ENCODE data around the gene DLK1. TPM values are rescaled to one million over a fixed set of nuclear protein-coding genes. Genes with fewer than 3 reads are reported as not detected.

Gene DLK1
- total RNA-seq, 1 donor, result 0.09 TPM

DNA sequence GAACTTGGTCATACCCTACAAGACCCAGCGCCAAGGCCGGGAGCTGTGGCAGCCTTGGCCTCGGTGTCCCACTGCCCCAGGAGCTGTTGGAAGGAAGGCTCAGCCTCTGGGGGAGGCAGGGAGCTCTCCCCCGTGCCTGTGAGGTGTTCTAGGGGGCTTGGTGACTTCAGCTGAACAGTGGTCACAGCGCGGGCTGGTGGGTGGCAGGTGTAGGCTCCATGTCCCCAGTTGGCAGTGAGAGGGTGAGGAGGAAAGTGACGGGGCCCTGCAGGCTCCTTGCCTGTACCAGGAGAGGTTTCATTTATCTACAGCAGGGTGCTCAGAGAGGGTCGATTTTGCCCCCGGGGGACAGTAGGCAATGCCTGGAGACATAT, 47.5 kb downstream of the DLK1 start:
- no peak overlapping the region for H3K4me3 ChIP-seq (ENCODE audit: low read depth, low read length)
- TF ChIP-seq, protein P1, sequence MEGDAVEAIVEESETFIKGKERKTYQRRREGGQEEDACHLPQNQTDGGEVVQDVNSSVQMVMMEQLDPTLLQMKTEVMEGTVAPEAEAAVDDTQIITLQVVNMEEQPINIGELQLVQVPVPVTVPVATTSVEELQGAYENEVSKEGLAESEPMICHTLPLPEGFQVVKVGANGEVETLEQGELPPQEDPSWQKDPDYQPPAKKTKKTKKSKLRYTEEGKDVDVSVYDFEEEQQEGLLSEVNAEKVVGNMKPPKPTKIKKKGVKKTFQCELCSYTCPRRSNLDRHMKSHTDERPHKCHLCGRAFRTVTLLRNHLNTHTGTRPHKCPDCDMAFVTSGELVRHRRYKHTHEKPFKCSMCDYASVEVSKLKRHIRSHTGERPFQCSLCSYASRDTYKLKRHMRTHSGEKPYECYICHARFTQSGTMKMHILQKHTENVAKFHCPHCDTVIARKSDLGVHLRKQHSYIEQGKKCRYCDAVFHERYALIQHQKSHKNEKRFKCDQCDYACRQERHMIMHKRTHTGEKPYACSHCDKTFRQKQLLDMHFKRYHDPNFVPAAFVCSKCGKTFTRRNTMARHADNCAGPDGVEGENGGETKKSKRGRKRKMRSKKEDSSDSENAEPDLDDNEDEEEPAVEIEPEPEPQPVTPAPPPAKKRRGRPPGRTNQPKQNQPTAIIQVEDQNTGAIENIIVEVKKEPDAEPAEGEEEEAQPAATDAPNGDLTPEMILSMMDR (IDR thresholded peaks at IDR 0.05; ENCODE audit: insufficient read depth, low read length), result no peak
- DNase-seq (ENCODE audit: low read depth), result no peak

DNA sequence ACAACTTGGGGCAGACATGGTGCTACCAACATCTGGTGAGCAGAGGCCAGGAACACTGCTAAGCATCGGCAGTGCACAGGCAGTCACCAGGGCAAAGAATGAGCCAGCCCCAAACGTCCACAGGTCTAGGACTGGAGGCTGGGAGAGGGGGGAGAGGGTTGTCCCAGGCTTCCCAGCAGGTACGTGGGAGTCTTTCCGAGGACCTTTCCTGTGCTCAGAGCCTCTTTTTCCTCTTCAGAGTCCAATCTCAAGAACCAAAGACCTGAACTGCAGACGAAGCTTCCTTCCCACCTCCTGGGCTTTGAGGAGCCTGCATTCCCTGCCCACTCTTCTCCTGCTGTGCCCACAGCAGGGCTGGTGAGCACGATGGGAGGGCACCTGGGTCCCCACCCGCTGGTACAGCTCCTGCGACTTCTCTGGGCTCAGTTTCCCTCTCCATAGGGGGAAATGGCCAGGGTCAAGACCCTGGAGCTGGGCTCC, 48.7 kb downstream of the DLK1 start:
- H3K4me3 ChIP-seq (ENCODE audit: low read depth, low read length), result no peak overlapping the region
- TF ChIP-seq, protein P1 (IDR thresholded peaks at IDR 0.05; ENCODE audit: insufficient read depth, low read length), result no peak
- DNase-seq (ENCODE audit: low read depth), result no peak

DNA sequence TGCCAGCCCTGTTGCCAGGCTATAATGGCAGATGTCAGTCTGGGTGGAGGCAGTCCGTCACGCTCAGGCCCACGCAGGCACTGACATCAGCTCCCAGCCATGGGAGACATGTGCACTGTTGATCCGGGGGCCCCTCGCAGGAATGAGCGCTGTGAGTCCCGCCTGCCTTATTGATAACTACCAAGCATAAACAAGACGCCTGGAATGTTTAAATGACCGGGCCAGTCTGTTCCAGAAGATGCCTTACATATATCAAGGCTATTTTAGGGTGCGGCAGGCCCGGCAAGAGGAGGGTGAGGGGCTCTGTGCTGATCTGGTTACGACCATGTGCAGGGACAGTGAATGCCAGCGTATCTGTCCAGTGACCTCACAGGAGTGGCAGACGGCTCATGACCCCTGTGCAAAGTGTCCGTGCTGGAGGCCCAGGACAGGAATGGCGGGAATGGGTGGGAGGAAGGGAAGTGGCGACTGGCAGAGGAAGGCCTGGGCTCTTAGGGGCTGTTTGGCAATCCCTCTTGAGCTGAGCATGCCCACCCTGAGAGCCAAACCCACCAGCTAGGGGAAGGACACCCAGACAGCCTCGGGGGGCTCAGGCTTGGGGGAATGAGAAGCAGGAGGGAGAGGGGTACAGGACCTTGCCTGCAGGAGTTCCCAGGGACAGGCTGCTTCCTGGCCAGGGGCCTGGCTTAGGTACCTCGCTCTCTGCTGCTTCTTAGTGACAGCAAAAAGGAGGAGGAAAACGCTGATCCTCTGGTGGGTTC, 49.3 kb downstream of the DLK1 start:
- no peak overlapping the region for H3K4me3 ChIP-seq (ENCODE audit: low read depth, low read length)
- no peak for DNase-seq (ENCODE audit: low read depth)
- TF ChIP-seq, protein P1 (IDR thresholded peaks at IDR 0.05; ENCODE audit: insufficient read depth, low read length), result no peak

DNA sequence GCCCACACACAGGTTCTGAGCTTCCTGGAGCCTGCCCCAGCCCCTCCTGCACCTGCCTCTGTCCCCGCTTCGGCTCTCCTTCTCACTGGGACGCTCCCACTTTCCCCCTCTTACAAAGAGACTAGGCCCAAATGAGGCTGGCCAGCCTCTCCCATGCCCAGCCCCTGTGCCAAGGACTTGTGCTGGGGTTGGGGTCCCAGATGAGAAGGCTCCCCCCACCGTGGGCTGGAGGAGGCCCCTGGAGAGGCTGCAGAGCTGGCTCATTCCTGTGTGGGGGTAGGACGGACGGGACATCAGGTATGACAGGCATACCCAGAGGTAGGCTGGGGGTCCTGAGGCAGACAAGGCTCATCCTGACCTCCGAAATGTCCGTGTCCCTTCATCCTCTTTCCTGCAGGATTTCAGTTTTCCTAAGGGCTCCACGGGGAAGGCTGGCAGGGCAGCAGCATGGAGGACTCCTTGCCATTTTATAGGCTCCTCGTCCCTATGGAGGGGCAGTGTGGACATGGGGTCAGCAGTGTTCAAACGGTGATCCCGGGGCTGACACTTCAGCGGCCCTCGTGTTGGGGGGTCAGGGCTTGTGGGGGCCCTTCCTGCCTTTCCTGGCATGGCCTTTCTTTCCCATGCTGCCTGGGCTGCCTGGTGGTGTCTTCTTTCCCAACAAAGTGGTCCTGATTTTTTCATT, 50.1 kb downstream of the DLK1 start:
- no peak for DNase-seq (ENCODE audit: low read depth)
- no peak overlapping the region for H3K4me3 ChIP-seq (ENCODE audit: low read depth, low read length)
- TF ChIP-seq, protein P1 (IDR thresholded peaks at IDR 0.05; ENCODE audit: insufficient read depth, low read length), result no peak

DNA sequence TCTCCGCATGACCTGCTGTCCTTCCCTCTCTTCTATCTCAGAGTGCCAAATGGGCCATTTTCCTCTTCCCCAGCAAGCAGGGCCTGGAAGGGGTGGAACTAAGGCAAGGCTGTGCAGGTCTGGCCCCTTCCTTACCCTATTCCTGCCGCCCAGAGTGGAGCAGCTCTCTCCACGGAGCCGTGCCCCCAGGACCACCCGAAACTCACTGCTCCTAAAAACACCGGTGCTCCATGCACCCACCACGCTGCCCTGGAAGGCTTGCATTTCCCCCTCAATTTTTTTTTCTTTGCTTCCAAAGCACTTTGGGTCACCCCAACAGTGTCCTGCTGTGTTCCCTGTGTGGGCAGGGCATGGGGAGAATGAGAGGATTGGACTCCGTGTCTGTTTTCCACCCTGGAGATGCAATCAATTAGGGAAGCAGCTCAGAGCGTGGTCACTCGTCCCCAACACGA, 50.7 kb downstream of the DLK1 start:
- DNase-seq (ENCODE audit: low read depth), result no peak
- TF ChIP-seq, protein P1 (IDR thresholded peaks at IDR 0.05; ENCODE audit: insufficient read depth, low read length), result no peak
- H3K4me3 ChIP-seq (ENCODE audit: low read depth, low read length), result no peak overlapping the region

DNA sequence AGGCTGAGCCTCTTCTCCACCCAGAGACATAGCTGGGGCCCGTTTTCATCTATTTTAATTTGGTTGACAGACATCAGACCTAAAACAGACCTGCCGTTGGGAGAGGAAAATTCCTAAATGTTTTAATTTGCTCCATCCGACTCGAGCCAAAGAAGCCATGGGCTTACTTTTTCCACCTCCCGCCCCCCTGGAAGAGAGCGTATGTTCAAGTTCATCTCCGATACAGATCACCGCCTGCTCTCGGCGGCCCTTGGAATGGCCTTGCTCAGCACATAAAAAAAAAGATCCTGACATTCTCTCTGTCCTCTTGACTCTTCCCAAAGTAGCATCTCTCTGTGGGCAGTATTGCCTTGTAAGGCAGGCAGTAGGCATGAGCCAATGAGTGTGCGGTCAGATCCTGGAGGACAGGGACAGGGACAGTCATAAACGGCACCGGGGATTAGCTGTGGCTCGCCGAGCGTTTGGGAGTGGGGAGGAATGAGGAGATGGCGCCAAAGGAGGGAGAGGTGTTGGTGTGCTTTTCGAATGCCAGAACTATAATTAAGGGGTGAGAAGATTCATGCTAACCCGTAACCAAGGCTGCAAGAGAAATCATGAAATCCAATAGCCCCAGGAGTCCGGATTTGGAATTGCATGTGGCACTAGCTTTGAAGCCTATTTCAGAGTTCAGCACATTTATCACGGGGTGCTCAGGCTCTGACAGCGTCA, 51.3 kb downstream of the DLK1 start:
- H3K4me3 ChIP-seq (ENCODE audit: low read depth, low read length), result no peak overlapping the region
- no peak for DNase-seq (ENCODE audit: low read depth)
- TF ChIP-seq, protein P1 (IDR thresholded peaks at IDR 0.05; ENCODE audit: insufficient read depth, low read length), result no peak
